ENCODE results near the gene CD9. TPM values are rescaled to one million over a fixed set of nuclear protein-coding genes. Genes with fewer than 3 reads are reported as not detected.
A peak's percentile ranks its signal among the peaks of the same experiment; 100 is the strongest.

CD9 gene
- total and polyA plus RNA-seq, 2 of the 8 experiments (the other 6 are each of a cell fraction or from before 2014, with no cell fraction given): 168 to 319 TPM

GRCh38 chr12:6218347-6218925, 18.2 kb downstream of the CD9 start:
- Histone ChIP-seq H3K9me3 (ENCODE audit: insufficient read depth in 2 of 2, low read depth in 1 of 2, low read length in 1 of 2) (no peaks in the 10 kb centered on the region), H3K36me3 (ENCODE audit: control insufficient read depth in 2 of 4, insufficient read depth in 4 of 4, low read length in 3 of 4) (no peaks in the 10 kb centered on the region), H3K56ac (replicated peaks; ENCODE audit: insufficient read length, low read depth, low read length) (no peak overlapping the region), H4K20me1 (replicated peaks in 1 of 2; ENCODE audit: control insufficient read depth in 1 of 2, insufficient read depth in 2 of 2, low read length in 2 of 2) (peaks cover 0 to 12% of the 10 kb centered on the region in 2 experiments), H3K4ac (replicated peaks; ENCODE audit: insufficient read length, low read depth, low read length) (no peak overlapping the region), H3K4me2 (ENCODE audit: insufficient read depth in 1 of 2, low read depth in 2 of 2, low read length in 2 of 2) (no peak overlapping the region; a peak in 1 of 4 replicates), H3K14ac (ENCODE audit: insufficient read length) (no peak overlapping the region), H2AK5ac (ENCODE audit: low read depth, low read length) (peak overlapping the region; percentile 94), H3K9ac (replicated peaks in 1 of 4; ENCODE audit: extremely low read depth in 1 of 4, low read depth in 3 of 4, low read length in 3 of 4) (no peak overlapping the region), H2BK5ac (ENCODE audit: low read depth, low read length) (peak overlapping the region; percentile 80; the same call in 1 of the 2 replicates), H3K79me2 (ENCODE audit: control insufficient read depth in 1 of 2, insufficient read depth in 2 of 2, low read length in 2 of 2) (peaks cover 0 to 75% of the 10 kb centered on the region in 2 experiments; a peak in 3 of 4 replicates), H3K27me3 (replicated peaks in 1 of 4; ENCODE audit: control insufficient read depth in 3 of 4, extremely low read depth in 1 of 4, insufficient read depth in 3 of 4, low read length in 3 of 4) (no peaks in the 10 kb centered on the region; a peak in 1 of 7 replicates), H3K23ac (ENCODE audit: insufficient read length) (no peak overlapping the region), H2BK120ac (replicated peaks; ENCODE audit: low read depth, low read length) (no peak overlapping the region), H3K4me1 (replicated peaks in 1 of 4; ENCODE audit: control insufficient read depth in 3 of 4, insufficient read depth in 4 of 4, low read length in 3 of 4) (peaks cover 28 to 42% (median 32%) of the 10 kb centered on the region in 4 experiments), H3K23me2 (ENCODE audit: low read depth, low read length) (peaks cover 5% of the 10 kb centered on the region; the same call in 1 of the 2 replicates), H3K27ac (ENCODE audit: low read depth, low read length) (0 out of 2 replicates have a peak overlapping the region, but pooled peaks have one; percentile 9), H4K91ac (replicated peaks; ENCODE audit: insufficient read length, low read length) (no peak overlapping the region), H4K8ac (ENCODE audit: extremely low read depth, insufficient read depth, low read length) (no peak overlapping the region), H2BK20ac (ENCODE audit: low read length) (peak overlapping the region; percentile 43; the same call in 1 of the 2 replicates), H4K5ac (ENCODE audit: insufficient read length, low read depth, low read length) (no peak overlapping the region), H2BK15ac (ENCODE audit: low read length) (peak overlapping the region; percentile 76; the same call in 1 of the 2 replicates), H2AFZ (ENCODE audit: low read length) (no peak overlapping the region), H3K4me3 (ENCODE audit: extremely low read depth in 1 of 4, insufficient read depth in 2 of 4, low read depth in 3 of 4, low read length in 4 of 4) (no peak overlapping the region; a peak in 1 of 8 replicates), H2BK12ac (ENCODE audit: low read depth, low read length) (peak overlapping the region; percentile 91), H3K79me1 (ENCODE audit: low read depth, low read length) (peaks cover 15% of the 10 kb centered on the region), H3K18ac (ENCODE audit: extremely low read depth, low read length) (no peak overlapping the region)
- FAIRE-seq: no peak
- no peak for TF ChIP-seq ATF2 (IDR thresholded peaks at IDR 0.05; ENCODE audit: low read length)
- TF ChIP-seq SAP30 (IDR thresholded peaks at IDR 0.05; ENCODE audit: insufficient read depth, insufficient replicate concordance, low read length): no peak
- no peak for DNase-seq (ENCODE audit: low read depth in 1 of 2, low spot score in 2 of 2)
- POLR2A ChIA-PET (ENCODE audit: partially characterized antibody): interaction anchor here (1.2 to 12.4 kb wide), 3 partner anchors 15 to 60 kb away, joined by 3 to 203 read pairs (median 7); partner anchors contain the start of gene CD9
- 94% methylated on average over 6 of the region's 6 CpGs; no CpG with 5 or more reads in 1 of the 2 experiments for WGBS, 2 experiments (ENCODE audit: extremely low coverage in 1 of 2, insufficient coverage in 1 of 2, insufficient read length in 1 of 2, insufficient replicate concordance in 2 of 2, low coverage in 1 of 2, low lambda C conversion rate in 2 of 2, missing lambda C conversion rate in 1 of 2)
- CTCF ChIA-PET (ENCODE audit: partially characterized antibody): interaction anchor here (6.7 to 26.9 kb wide), 3 partner anchors 17 to 57 kb away, joined by 41 to 433 read pairs (median 130); partner anchors contain the start of gene CD9

Measured in H1 (cell line).